Panc1 (cell line): ENCODE measurements around the gene NAA80. TPM values are rescaled to one million over a fixed set of nuclear protein-coding genes. Genes with fewer than 3 reads are reported as not detected.

Experiments
- ATAC-seq: fragments of 200-7000 bp; cut with Tn5 transposase; 2 replicates; pipeline ENCODE4 v1.9.1; 2020; ENCODE audit warnings: mild to moderate bottlenecking, moderate library complexity
- BruUV-seq: library from RNA; stranded (reverse); fragments of 400-500 nt; replicated peaks from 2 replicates; lab custom pipeline; 2021; lab: Mats Ljungman, UMichigan
- CTCF ChIA-PET: fragments of 300-600 bp; sonication (Branson Sonifier 250); formaldehyde crosslinking; loops from one replicate; lab custom pipeline; 2022; ENCODE audit warnings: antibody characterized with exemption; lab: Charles Lee
- POLR2A ChIA-PET: fragments of 300-600 bp; sonication (Branson Sonifier 250); formaldehyde crosslinking; loops from one replicate; lab custom pipeline; 2022; ENCODE audit warnings: antibody characterized with exemption; lab: Charles Lee
- DNase-seq: peaks from one replicate; pipeline ENCODE4 v3.0.0-alpha.2; 2010; ENCODE audit warnings: low read depth, low spot score
- H3K27ac ChIP-seq: 2 replicates; pipeline ENCODE4 v1.5.1; 2011; ENCODE audit warnings: mild to moderate bottlenecking, low read length, inconsistent platforms
- H3K27me3 ChIP-seq: fragments of 200-500 bp; sonication (Bioruptor generic); 2 replicates; pipeline ENCODE4 v1.6.0; 2014; ENCODE audit warnings: low read length, inconsistent platforms; ENCODE audit not compliant: control insufficient read depth, insufficient read depth
- H3K36me3 ChIP-seq: fragments of 200-500 bp; sonication (Bioruptor generic); 2 replicates; pipeline ENCODE4 v1.5.1; 2014; ENCODE audit warnings: inconsistent platforms, mild to moderate bottlenecking, low read length, moderate library complexity; ENCODE audit not compliant: control insufficient read depth, insufficient read depth
- H3K4me1 ChIP-seq: 2 replicates; pipeline ENCODE4 v1.5.1; 2011; ENCODE audit warnings: inconsistent platforms, mild to moderate bottlenecking, low read length, moderate library complexity; ENCODE audit not compliant: control insufficient read depth, insufficient read depth
- H3K4me3 ChIP-seq, 2 experiments: 2 replicates each; pipeline ENCODE4 v1.5.1; 2011 to 2012; ENCODE audit warnings: low read depth in 2 of 2, low read length in 2 of 2, mild to moderate bottlenecking in 2 of 2, inconsistent platforms in 1 of 2, moderate library complexity in 1 of 2
- H3K9me3 ChIP-seq: fragments of 200-500 bp; sonication (Bioruptor generic); 2 replicates; pipeline ENCODE4 v1.5.1; 2014; ENCODE audit warnings: low read depth, mild to moderate bottlenecking, inconsistent platforms, low read length, moderate library complexity; ENCODE audit not compliant: control insufficient read depth, insufficient read depth
- POLR2AphosphoS5 ChIP-seq: IDR thresholded peaks from 2 replicates; pipeline ENCODE4 v1.6.1; 2012; ENCODE audit warnings: mild to moderate bottlenecking, low read depth, low read length, moderate library complexity
- SIN3A ChIP-seq: IDR thresholded peaks from 2 replicates; pipeline ENCODE4 v1.6.1; 2012; ENCODE audit warnings: low read depth, mild to moderate bottlenecking, low read length, moderate library complexity, borderline replicate concordance; ENCODE audit not compliant: insufficient read depth
- TCF7L2 ChIP-seq: IDR thresholded peaks from 2 replicates; pipeline ENCODE4 v1.6.1; 2011; ENCODE audit warnings: mild to moderate bottlenecking, low read depth, low read length, inconsistent platforms
- in situ Hi-C: cut with HindIII; loops from 2 replicates; pipeline ENCODE4 v1.10.0; 2016; ENCODE audit warnings: low sequenced_read_pairs, low pct_unique_long_range_greater_than_20kb
- intact Hi-C: fragments of 100-400 bp; cut with micrococcal nuclease; formaldehyde crosslinking; loops from one replicate; pipeline ENCODE4 v1.10.0; 2022; ENCODE audit not compliant: unreplicated experiment
- total RNA-seq: library from RNA; stranded (reverse); gene quantifications from one replicate; pipeline ENCODE4 v1.2.1, GENCODE V29; 2021; ENCODE audit not compliant: unreplicated experiment
- TF ChIP-seq, protein P1 (sequence below), 2 experiments: IDR thresholded peaks; 2 replicates each; pipeline ENCODE4 v1.6.1; 2011 to 2012; ENCODE audit warnings: low read depth in 2 of 2, control low read depth in 1 of 2, low read length in 1 of 2, mild to moderate bottlenecking in 1 of 2, moderate library complexity in 1 of 2; ENCODE audit not compliant: insufficient read depth in 1 of 2
- TF ChIP-seq, protein P2 (sequence below): fragments of 450-650 bp; IDR thresholded peaks from 2 replicates; pipeline ENCODE4 v1.5.1; 2017; ENCODE audit warnings: mild to moderate bottlenecking

The NAA80 gene
- total RNA-seq, 1 experiment from 2014 or later: 7.2 TPM

DNA sequence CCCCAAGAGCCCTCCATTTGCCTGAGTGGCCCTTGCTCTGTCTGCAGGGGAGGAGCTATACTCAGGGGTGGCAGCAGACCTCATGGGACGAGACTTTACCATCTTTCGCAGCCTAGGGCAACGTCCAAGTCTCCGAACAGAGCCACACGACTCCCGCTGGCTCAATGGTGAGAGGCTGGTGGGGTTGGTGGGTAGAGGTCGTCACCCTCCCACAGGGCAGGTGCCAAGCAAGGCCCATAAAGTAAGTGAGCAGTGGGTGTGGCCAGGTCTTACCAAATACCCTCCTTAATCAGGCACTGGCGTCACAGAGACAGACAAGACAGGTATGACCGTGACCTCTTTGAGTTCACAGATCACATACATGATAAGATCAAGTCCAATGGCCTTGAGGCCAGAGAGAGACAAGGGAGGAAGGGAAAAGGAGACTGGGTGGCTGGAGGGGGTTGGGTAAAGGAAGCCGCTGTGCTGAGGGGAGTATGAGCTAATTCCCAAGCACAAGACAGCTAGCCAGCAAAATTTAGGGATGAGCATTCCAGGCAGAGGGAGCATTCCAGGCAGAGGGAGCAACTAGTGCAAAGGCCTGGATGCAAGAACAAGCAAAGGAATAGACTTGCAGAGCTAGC is 27.8 kb downstream of the NAA80 start:
- H3K36me3 ChIP-seq: no peaks in the 10 kb centered on the region
- BruUV-seq: no TSS peak
- no peak overlapping the region for H3K27ac ChIP-seq
- POLR2A ChIA-PET: no interaction called here
- H3K4me1 ChIP-seq: peaks cover 8% of the 10 kb centered on the region
- TF ChIP-seq, protein P1, sequence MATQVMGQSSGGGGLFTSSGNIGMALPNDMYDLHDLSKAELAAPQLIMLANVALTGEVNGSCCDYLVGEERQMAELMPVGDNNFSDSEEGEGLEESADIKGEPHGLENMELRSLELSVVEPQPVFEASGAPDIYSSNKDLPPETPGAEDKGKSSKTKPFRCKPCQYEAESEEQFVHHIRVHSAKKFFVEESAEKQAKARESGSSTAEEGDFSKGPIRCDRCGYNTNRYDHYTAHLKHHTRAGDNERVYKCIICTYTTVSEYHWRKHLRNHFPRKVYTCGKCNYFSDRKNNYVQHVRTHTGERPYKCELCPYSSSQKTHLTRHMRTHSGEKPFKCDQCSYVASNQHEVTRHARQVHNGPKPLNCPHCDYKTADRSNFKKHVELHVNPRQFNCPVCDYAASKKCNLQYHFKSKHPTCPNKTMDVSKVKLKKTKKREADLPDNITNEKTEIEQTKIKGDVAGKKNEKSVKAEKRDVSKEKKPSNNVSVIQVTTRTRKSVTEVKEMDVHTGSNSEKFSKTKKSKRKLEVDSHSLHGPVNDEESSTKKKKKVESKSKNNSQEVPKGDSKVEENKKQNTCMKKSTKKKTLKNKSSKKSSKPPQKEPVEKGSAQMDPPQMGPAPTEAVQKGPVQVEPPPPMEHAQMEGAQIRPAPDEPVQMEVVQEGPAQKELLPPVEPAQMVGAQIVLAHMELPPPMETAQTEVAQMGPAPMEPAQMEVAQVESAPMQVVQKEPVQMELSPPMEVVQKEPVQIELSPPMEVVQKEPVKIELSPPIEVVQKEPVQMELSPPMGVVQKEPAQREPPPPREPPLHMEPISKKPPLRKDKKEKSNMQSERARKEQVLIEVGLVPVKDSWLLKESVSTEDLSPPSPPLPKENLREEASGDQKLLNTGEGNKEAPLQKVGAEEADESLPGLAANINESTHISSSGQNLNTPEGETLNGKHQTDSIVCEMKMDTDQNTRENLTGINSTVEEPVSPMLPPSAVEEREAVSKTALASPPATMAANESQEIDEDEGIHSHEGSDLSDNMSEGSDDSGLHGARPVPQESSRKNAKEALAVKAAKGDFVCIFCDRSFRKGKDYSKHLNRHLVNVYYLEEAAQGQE (IDR thresholded peaks at IDR 0.05; ENCODE audit: insufficient read depth in 1 of 2, low read depth in 2 of 2, low read length in 1 of 2): no peak
- TF ChIP-seq, protein P2, sequence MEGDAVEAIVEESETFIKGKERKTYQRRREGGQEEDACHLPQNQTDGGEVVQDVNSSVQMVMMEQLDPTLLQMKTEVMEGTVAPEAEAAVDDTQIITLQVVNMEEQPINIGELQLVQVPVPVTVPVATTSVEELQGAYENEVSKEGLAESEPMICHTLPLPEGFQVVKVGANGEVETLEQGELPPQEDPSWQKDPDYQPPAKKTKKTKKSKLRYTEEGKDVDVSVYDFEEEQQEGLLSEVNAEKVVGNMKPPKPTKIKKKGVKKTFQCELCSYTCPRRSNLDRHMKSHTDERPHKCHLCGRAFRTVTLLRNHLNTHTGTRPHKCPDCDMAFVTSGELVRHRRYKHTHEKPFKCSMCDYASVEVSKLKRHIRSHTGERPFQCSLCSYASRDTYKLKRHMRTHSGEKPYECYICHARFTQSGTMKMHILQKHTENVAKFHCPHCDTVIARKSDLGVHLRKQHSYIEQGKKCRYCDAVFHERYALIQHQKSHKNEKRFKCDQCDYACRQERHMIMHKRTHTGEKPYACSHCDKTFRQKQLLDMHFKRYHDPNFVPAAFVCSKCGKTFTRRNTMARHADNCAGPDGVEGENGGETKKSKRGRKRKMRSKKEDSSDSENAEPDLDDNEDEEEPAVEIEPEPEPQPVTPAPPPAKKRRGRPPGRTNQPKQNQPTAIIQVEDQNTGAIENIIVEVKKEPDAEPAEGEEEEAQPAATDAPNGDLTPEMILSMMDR: no peak
- no peak for TF ChIP-seq TCF7L2
- intact Hi-C loops: no loop called here
- in situ Hi-C loops: no loop called here
- CTCF ChIA-PET: interaction anchor here (1.0 to 1.1 kb wide), 2 partner anchors 11 to 148 kb away, joined by 3 read pairs; no protein-coding TSS in a partner anchor
- no peaks in the 10 kb centered on the region for H3K27me3 ChIP-seq
- ATAC-seq (no peak), DNase-seq (no peak)
- no peak overlapping the region for H3K4me3 ChIP-seq
- H3K9me3 ChIP-seq: no peaks in the 10 kb centered on the region

DNA sequence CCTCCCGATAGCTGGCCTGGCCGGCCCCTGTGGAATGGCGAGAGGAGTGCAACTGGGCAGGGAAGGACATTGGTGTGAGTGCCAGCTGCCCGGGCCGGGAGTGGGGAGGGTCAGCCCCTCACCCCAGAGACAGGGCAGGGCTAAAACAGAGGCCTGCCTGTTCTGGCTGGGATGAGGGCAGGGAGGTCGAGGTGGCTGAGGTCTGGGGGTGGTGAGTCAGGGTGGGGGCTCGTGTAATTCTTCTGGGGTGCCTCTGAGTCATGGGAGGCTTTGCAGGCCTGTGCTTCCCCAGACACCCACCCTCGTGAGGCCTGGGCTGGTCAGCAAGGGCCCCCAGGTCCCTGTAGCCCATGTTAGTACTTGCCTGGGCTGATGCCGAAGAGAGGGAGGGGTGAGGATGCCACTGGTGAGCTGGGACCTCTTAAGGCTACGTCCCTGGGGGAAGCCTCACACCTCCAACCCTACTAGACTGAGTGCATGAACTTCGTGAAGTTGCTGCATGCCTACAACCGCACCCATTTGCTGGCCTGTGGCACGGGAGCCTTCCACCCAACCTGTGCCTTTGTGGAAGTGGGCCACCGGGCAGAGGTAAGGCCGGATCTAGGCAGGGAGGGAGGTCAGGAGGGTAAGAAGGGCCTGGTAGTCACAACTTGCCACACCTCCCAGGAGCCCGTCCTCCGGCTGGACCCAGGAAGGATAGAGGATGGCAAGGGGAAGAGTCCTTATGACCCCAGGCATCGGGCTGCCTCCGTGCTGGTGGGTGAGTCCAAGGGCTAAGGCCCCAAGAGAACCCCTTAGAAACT is 28.6 kb downstream of the NAA80 start:
- ATAC-seq (no peak), DNase-seq (no peak)
- H3K27ac ChIP-seq: no peak overlapping the region
- ChIA-PET CTCF (interaction anchor here (0.6 to 1.1 kb wide), 2 partner anchors 10 to 44 kb away, joined by 3 to 5 read pairs; no protein-coding TSS in a partner anchor), POLR2A (no interaction called here)
- no peaks in the 10 kb centered on the region for H3K27me3 ChIP-seq
- intact Hi-C loops (no loop called here), in situ Hi-C loops (no loop called here)
- H3K4me1 ChIP-seq: peaks cover 8% of the 10 kb centered on the region
- H3K36me3 ChIP-seq: no peaks in the 10 kb centered on the region
- H3K9me3 ChIP-seq: no peaks in the 10 kb centered on the region
- no peak overlapping the region for H3K4me3 ChIP-seq
- no TSS peak for BruUV-seq
- TF ChIP-seq TCF7L2 (no peak), POLR2AphosphoS5 (no peak), SIN3A (no peak)
- TF ChIP-seq, protein P1 (IDR thresholded peaks at IDR 0.05; ENCODE audit: insufficient read depth in 1 of 2, low read depth in 2 of 2, low read length in 1 of 2): no peak
- TF ChIP-seq, protein P2: no peak
